Neural progenitor cell (in vitro differentiated cells): ENCODE results near the gene RBFOX2. TPM values are rescaled to one million over a fixed set of nuclear protein-coding genes. Genes with fewer than 3 reads are reported as not detected.

Experiments
- DNase-seq: peaks from one replicate; pipeline ENCODE4 v3.0.0-alpha.2; 2016; ENCODE audit warnings: low spot score
- H2AFZ ChIP-seq: fragments of 200-600 bp; sonication (generic); replicated peaks from 2 replicates; pipeline ENCODE4 v1.6.1; 2016; ENCODE audit warnings: antibody characterized with exemption
- H3F3A ChIP-seq: fragments of 200-600 bp; sonication (generic); 2 replicates; pipeline ENCODE4 v1.6.1; 2016; ENCODE audit warnings: antibody characterized with exemption, low read depth
- H3K27ac ChIP-seq: fragments of 200-600 bp; sonication (generic); 2 replicates; pipeline ENCODE4 v1.5.1; 2016; ENCODE audit warnings: mild to moderate bottlenecking
- H3K27me3 ChIP-seq: fragments of 200-600 bp; sonication (generic); 2 replicates; pipeline ENCODE4 v1.6.1; 2016; ENCODE audit warnings: mild to moderate bottlenecking, moderate library complexity
- H3K36me3 ChIP-seq: fragments of 200-600 bp; sonication (generic); 2 replicates; pipeline ENCODE4 v1.5.1; 2016
- H3K4me1 ChIP-seq: fragments of 200-600 bp; sonication (generic); 2 replicates; pipeline ENCODE4 v1.6.1; 2016; ENCODE audit warnings: mixed run types
- H3K4me2 ChIP-seq: fragments of 200-600 bp; sonication (generic); 2 replicates; pipeline ENCODE4 v1.6.1; 2016
- H3K4me3 ChIP-seq: fragments of 200-600 bp; sonication (generic); 2 replicates; pipeline ENCODE4 v1.5.1; 2016
- H3K79me2 ChIP-seq: fragments of 200-600 bp; sonication (generic); 2 replicates; pipeline ENCODE4 v1.6.1; 2016; ENCODE audit warnings: low read depth
- H3K9ac ChIP-seq: fragments of 200-600 bp; sonication (generic); 2 replicates; pipeline ENCODE4 v1.6.1; 2016
- H3K9me3 ChIP-seq: fragments of 200-600 bp; sonication (generic); 2 replicates; pipeline ENCODE4 v1.5.1; 2016; ENCODE audit warnings: low read depth
- H4K20me1 ChIP-seq: fragments of 200-600 bp; sonication (generic); 2 replicates; pipeline ENCODE4 v1.6.1; 2016; ENCODE audit warnings: low read depth
- H3K27ac Mint-ChIP-seq: 3 replicates; pipeline ENCODE4 v1.8.0; 2021; ENCODE audit warnings: mixed read lengths
- H3K27me3 Mint-ChIP-seq: 2 replicates; pipeline ENCODE4 v1.8.0; 2022; ENCODE audit warnings: low read depth, mild to moderate bottlenecking, inconsistent platforms, moderate library complexity, mixed read lengths; ENCODE audit not compliant: insufficient read depth
- H3K36me3 Mint-ChIP-seq: 3 replicates; pipeline ENCODE4 v1.8.0; 2021; ENCODE audit warnings: mixed read lengths
- H3K4me1 Mint-ChIP-seq: 3 replicates; pipeline ENCODE4 v1.8.0; 2021; ENCODE audit warnings: mixed read lengths
- H3K4me3 Mint-ChIP-seq: 3 replicates; pipeline ENCODE4 v1.8.0; 2021; ENCODE audit warnings: mild to moderate bottlenecking, moderate library complexity, mixed read lengths
- H3K9me3 Mint-ChIP-seq: 3 replicates; pipeline ENCODE4 v1.8.0; 2020; ENCODE audit warnings: mixed read lengths
- EZH2 ChIP-seq: fragments of 200-600 bp; sonication (generic); IDR thresholded peaks from 2 replicates; pipeline ENCODE4 v1.6.1; 2017; ENCODE audit warnings: antibody characterized with exemption, mild to moderate bottlenecking, moderate library complexity
- EZH2phosphoT487 ChIP-seq: fragments of 200-600 bp; sonication (generic); IDR thresholded peaks from 2 replicates; pipeline ENCODE4 v1.6.1; 2017; ENCODE audit warnings: antibody characterized with exemption
- total RNA-seq: library from RNA; depleted of rRNA; stranded (reverse); fragments of >200 nt; gene quantifications from 2 replicates; pipeline ENCODE4 v1.2.3, GENCODE V29; 2015; ENCODE audit warnings: low replicate concordance
- TF ChIP-seq, protein P1 (sequence below): fragments of 200-600 bp; sonication (generic); IDR thresholded peaks from 2 replicates; pipeline ENCODE4 v1.5.1; 2017; ENCODE audit warnings: antibody characterized with exemption, mild to moderate bottlenecking

Gene RBFOX2
- total RNA-seq, 1 donor from 2014 or later = 163 TPM

DNA sequence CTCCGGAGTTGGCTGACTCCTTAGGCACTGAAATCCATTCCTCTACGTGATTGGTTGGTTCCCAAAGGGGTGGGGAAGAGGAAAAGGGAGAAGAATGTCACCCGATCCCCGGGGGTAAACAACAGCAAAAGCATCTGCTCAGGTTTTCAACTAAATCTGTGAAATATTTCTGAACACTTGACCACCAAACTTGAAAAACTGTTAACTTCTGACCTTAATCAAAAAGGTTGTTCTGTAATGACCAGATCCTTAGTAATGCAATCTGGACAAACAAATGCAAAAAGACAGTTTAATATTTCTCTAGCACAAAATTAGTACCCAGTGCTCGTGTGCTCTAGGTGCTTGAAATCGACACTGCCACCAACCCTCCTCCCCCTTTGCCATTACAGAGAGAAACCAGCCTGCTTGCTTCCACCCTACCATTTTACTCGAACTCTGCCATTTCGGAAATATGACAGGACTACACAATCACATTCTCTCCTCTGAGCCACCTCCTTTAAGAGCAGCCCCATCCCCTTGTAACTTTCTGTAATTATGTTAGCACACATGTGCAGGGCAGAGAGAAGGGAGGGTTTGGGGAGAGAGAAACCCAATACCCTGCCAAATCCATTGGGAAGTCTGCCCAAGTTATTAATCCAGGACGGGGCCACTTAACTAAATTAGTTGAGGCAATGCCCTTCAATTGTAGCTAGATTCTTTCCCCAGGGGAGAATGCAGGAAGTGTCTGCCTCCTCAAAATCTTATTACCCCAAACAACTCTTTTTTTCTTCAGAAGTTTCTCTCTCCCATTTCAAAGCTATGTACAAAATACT is 113.8 kb downstream of the RBFOX2 start:
- Histone ChIP-seq H3K27ac (peak overlapping the region; percentile 93), H3K9ac (peak overlapping the region; percentile 32), H3K79me2 (peaks cover 93% of the 10 kb centered on the region), H3K27me3 (no peaks in the 10 kb centered on the region), H3K36me3 (no peaks in the 10 kb centered on the region), H3K4me3 (peak overlapping the region; percentile 53), H3K4me2 (peak overlapping the region; percentile 91), H2AFZ (peak overlapping the region; percentile 52), H4K20me1 (peaks cover 40% of the 10 kb centered on the region), H3F3A (peaks cover 34% of the 10 kb centered on the region), H3K9me3 (no peaks in the 10 kb centered on the region), H3K4me1 (peaks cover 62% of the 10 kb centered on the region)
- no peaks in the 10 kb centered on the region for H3K36me3 Mint-ChIP-seq
- H3K9me3 Mint-ChIP-seq = no peaks in the 10 kb centered on the region
- peak overlapping the region; percentile 88 for H3K4me3 Mint-ChIP-seq
- DNase-seq = peak; percentile 94
- peaks cover 2% of the 10 kb centered on the region for H3K27me3 Mint-ChIP-seq
- peaks cover 72% of the 10 kb centered on the region for H3K4me1 Mint-ChIP-seq
- H3K27ac Mint-ChIP-seq = peak overlapping the region; percentile 95
- TF ChIP-seq, protein P1, sequence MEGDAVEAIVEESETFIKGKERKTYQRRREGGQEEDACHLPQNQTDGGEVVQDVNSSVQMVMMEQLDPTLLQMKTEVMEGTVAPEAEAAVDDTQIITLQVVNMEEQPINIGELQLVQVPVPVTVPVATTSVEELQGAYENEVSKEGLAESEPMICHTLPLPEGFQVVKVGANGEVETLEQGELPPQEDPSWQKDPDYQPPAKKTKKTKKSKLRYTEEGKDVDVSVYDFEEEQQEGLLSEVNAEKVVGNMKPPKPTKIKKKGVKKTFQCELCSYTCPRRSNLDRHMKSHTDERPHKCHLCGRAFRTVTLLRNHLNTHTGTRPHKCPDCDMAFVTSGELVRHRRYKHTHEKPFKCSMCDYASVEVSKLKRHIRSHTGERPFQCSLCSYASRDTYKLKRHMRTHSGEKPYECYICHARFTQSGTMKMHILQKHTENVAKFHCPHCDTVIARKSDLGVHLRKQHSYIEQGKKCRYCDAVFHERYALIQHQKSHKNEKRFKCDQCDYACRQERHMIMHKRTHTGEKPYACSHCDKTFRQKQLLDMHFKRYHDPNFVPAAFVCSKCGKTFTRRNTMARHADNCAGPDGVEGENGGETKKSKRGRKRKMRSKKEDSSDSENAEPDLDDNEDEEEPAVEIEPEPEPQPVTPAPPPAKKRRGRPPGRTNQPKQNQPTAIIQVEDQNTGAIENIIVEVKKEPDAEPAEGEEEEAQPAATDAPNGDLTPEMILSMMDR = no peak
- TF ChIP-seq EZH2phosphoT487 (no peak), EZH2 (no peak)

DNA sequence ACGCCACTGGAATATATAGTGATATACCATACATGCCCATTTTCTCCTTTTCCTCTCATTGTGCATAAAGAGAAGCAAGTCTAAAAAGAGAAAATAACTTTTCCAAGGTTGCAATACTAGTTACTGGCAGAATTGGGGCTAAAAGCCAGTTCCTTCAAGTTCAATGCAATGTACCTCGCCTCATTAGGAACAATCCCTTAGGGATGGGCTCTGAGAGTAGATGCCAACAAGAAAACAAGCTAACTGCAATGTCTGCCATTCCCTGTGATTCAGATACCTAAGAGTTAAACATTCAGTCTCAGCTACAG is 114.3 kb downstream of the RBFOX2 start:
- H3K27me3 Mint-ChIP-seq = peaks cover 2% of the 10 kb centered on the region
- Histone ChIP-seq H4K20me1 (peaks cover 40% of the 10 kb centered on the region), H3K4me2 (peak overlapping the region; percentile 91), H3K4me1 (peaks cover 62% of the 10 kb centered on the region), H3K27me3 (no peaks in the 10 kb centered on the region), H3K27ac (no peak overlapping the region), H3K9ac (no peak overlapping the region), H3F3A (peaks cover 34% of the 10 kb centered on the region), H3K9me3 (no peaks in the 10 kb centered on the region), H3K36me3 (no peaks in the 10 kb centered on the region), H2AFZ (no peak overlapping the region), H3K4me3 (peak overlapping the region; percentile 53), H3K79me2 (peaks cover 93% of the 10 kb centered on the region)
- H3K4me1 Mint-ChIP-seq = peaks cover 72% of the 10 kb centered on the region
- no peaks in the 10 kb centered on the region for H3K36me3 Mint-ChIP-seq
- no peaks in the 10 kb centered on the region for H3K9me3 Mint-ChIP-seq
- H3K27ac Mint-ChIP-seq = peak overlapping the region; percentile 95
- H3K4me3 Mint-ChIP-seq = peak overlapping the region; percentile 88
- TF ChIP-seq EZH2 (no peak), EZH2phosphoT487 (no peak)
- TF ChIP-seq, protein P1 = no peak
- no peak for DNase-seq

DNA sequence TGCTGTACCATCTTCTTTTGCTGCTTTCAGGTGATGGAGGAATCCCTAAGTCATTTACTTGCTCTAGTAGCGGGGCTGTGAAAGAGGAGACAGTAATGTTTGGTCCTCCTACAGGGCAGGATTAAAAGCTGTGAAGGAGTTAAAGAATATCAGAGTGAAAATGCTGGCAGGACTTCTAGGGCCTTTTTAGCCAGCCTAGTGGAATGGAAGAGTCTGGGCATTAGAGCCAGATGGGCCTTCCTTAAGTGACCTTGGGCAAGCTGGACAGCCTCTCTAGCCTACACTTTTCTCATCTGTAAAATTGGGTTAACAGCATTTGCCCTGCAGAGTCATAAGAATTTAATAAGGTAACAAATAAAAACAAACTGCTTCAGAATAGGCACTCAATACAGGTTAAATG is 114.7 kb downstream of the RBFOX2 start:
- H3F3A ChIP-seq = peaks cover 34% of the 10 kb centered on the region
- H3K9me3 ChIP-seq = no peaks in the 10 kb centered on the region
- H3K79me2 ChIP-seq = peaks cover 93% of the 10 kb centered on the region
- TF ChIP-seq EZH2phosphoT487 = no peak
- TF ChIP-seq, protein P1 = no peak
- TF ChIP-seq EZH2 = no peak
- H3K4me1 ChIP-seq = peaks cover 60% of the 10 kb centered on the region
- peak overlapping the region; percentile 91 for H3K4me2 ChIP-seq
- H3K4me3 Mint-ChIP-seq = peak overlapping the region; percentile 11
- peaks cover 70% of the 10 kb centered on the region for H3K4me1 Mint-ChIP-seq
- DNase-seq = peak; percentile 11
- H3K36me3 ChIP-seq = no peaks in the 10 kb centered on the region
- H3K9ac ChIP-seq = no peak overlapping the region
- H3K27me3 ChIP-seq = no peaks in the 10 kb centered on the region
- peak overlapping the region; percentile 53 for H3K4me3 ChIP-seq
- no peaks in the 10 kb centered on the region for H3K36me3 Mint-ChIP-seq
- H2AFZ ChIP-seq = no peak overlapping the region
- no peaks in the 10 kb centered on the region for H3K9me3 Mint-ChIP-seq
- no peak overlapping the region for H3K27ac ChIP-seq
- H3K27ac Mint-ChIP-seq = peak overlapping the region; percentile 95
- H4K20me1 ChIP-seq = peaks cover 37% of the 10 kb centered on the region
- H3K27me3 Mint-ChIP-seq = no peaks in the 10 kb centered on the region
